ENCODE results near the gene BBOX1. TPM values are rescaled to one million over a fixed set of nuclear protein-coding genes. Genes with fewer than 3 reads are reported as not detected.

The BBOX1 gene
- total RNA-seq, 1 experiment from 2014 or later: not detected

DNA sequence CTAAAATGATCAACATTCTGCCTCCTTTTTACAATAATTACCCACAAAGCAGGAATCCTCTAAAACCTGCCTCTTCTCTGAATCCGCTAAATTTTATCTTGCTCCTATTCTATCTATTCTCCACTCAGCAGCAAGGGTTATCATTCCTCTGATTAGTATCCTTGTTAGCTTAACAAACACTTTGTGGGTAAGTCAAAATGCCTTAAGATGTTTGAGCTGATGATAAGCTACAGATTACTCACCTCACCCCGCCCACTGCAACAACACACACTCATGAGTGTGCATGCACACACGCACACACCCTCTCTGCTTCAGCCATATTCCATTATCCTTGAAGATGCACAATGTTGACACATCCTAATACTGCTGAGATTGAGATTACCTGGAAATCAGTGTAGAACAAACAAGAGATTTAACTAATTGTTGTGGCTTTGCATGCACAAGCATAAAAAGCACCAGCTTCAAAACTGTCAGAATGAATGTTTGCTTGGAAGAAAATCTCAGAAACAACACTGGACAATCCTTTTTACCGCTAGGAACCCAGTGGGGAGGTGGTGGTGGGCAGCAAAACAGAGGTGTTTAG lies 130.9 kb downstream of the BBOX1 start:
- H3K9me3 ChIP-seq (ENCODE audit: control insufficient read depth, insufficient read depth, low read depth, low read length): no peaks in the 10 kb centered on the region
- in situ Hi-C loops (cut with HindIII; ENCODE audit: low pct_unique_long_range_greater_than_20kb, low sequenced_read_pairs) (no loop called here), intact Hi-C loops (cut with micrococcal nuclease; ENCODE audit: unreplicated experiment) (no loop called here)
- no TSS peak for BruUV-seq (replicated peaks)
- no peak overlapping the region for H3K27ac ChIP-seq (ENCODE audit: low read length)
- no peak overlapping the region for H3K4me3 ChIP-seq (ENCODE audit: low read depth in 2 of 2, low read length in 2 of 2)
- no peak for DNase-seq (ENCODE audit: low read depth, low spot score)
- ATAC-seq: no peak
- no peaks in the 10 kb centered on the region for H3K36me3 ChIP-seq (ENCODE audit: control insufficient read depth, insufficient read depth, low read length)
- H3K4me1 ChIP-seq (ENCODE audit: control insufficient read depth, insufficient read depth, low read length): no peaks in the 10 kb centered on the region
- ChIA-PET POLR2A (no interaction called here), CTCF (no interaction called here)
- no peak for TF ChIP-seq POLR2AphosphoS5 (IDR thresholded peaks at IDR 0.05; ENCODE audit: low read depth, low read length)
- no peak for TF ChIP-seq TCF7L2 (IDR thresholded peaks at IDR 0.05; ENCODE audit: low read depth, low read length)
- TF ChIP-seq, protein P1, sequence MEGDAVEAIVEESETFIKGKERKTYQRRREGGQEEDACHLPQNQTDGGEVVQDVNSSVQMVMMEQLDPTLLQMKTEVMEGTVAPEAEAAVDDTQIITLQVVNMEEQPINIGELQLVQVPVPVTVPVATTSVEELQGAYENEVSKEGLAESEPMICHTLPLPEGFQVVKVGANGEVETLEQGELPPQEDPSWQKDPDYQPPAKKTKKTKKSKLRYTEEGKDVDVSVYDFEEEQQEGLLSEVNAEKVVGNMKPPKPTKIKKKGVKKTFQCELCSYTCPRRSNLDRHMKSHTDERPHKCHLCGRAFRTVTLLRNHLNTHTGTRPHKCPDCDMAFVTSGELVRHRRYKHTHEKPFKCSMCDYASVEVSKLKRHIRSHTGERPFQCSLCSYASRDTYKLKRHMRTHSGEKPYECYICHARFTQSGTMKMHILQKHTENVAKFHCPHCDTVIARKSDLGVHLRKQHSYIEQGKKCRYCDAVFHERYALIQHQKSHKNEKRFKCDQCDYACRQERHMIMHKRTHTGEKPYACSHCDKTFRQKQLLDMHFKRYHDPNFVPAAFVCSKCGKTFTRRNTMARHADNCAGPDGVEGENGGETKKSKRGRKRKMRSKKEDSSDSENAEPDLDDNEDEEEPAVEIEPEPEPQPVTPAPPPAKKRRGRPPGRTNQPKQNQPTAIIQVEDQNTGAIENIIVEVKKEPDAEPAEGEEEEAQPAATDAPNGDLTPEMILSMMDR (IDR thresholded peaks at IDR 0.05): no peak
- TF ChIP-seq, protein P2, sequence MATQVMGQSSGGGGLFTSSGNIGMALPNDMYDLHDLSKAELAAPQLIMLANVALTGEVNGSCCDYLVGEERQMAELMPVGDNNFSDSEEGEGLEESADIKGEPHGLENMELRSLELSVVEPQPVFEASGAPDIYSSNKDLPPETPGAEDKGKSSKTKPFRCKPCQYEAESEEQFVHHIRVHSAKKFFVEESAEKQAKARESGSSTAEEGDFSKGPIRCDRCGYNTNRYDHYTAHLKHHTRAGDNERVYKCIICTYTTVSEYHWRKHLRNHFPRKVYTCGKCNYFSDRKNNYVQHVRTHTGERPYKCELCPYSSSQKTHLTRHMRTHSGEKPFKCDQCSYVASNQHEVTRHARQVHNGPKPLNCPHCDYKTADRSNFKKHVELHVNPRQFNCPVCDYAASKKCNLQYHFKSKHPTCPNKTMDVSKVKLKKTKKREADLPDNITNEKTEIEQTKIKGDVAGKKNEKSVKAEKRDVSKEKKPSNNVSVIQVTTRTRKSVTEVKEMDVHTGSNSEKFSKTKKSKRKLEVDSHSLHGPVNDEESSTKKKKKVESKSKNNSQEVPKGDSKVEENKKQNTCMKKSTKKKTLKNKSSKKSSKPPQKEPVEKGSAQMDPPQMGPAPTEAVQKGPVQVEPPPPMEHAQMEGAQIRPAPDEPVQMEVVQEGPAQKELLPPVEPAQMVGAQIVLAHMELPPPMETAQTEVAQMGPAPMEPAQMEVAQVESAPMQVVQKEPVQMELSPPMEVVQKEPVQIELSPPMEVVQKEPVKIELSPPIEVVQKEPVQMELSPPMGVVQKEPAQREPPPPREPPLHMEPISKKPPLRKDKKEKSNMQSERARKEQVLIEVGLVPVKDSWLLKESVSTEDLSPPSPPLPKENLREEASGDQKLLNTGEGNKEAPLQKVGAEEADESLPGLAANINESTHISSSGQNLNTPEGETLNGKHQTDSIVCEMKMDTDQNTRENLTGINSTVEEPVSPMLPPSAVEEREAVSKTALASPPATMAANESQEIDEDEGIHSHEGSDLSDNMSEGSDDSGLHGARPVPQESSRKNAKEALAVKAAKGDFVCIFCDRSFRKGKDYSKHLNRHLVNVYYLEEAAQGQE (IDR thresholded peaks at IDR 0.05; ENCODE audit: insufficient read depth in 1 of 2, low read depth in 2 of 2, low read length in 1 of 2): no peak
- no peak for TF ChIP-seq SIN3A (IDR thresholded peaks at IDR 0.05; ENCODE audit: borderline replicate concordance, insufficient read depth, low read depth, low read length)
- H3K27me3 ChIP-seq (ENCODE audit: control insufficient read depth, insufficient read depth, low read length): no peaks in the 10 kb centered on the region; the same call in 1 of the 2 replicates

DNA sequence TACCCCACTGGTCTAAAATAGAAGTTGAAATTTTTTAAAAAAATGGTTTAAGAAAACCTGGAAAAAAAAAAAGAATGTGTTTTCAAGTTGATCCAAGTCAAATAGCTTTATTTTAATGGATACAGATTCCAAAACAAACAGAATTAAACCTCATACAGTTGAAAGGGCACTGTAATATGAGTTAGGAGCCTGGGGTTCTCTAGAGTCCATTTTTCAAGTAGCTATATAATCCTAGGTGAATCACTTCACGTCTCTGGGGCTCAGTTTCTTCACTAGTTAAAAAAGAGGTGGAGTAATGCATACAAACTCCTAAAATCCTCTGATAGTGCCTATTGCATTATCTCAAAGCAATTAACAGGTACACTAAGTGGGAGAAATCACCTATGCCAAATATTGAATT lies 132.9 kb downstream of the BBOX1 start:
- CTCF ChIA-PET: no interaction called here
- intact Hi-C loops (cut with micrococcal nuclease; ENCODE audit: unreplicated experiment): no loop called here
- TF ChIP-seq SIN3A (IDR thresholded peaks at IDR 0.05; ENCODE audit: borderline replicate concordance, insufficient read depth, low read depth, low read length) (no peak), TCF7L2 (IDR thresholded peaks at IDR 0.05; ENCODE audit: low read depth, low read length) (no peak), POLR2AphosphoS5 (IDR thresholded peaks at IDR 0.05; ENCODE audit: low read depth, low read length) (no peak)
- TF ChIP-seq, protein P2 (IDR thresholded peaks at IDR 0.05; ENCODE audit: insufficient read depth in 1 of 2, low read depth in 2 of 2, low read length in 1 of 2): no peak
- TF ChIP-seq, protein P1 (IDR thresholded peaks at IDR 0.05): no peak
- no peak for ATAC-seq
- no TSS peak for BruUV-seq (replicated peaks)
- H3K27ac ChIP-seq (ENCODE audit: low read length): no peak overlapping the region
- H3K27me3 ChIP-seq (ENCODE audit: control insufficient read depth, insufficient read depth, low read length): no peaks in the 10 kb centered on the region; the same call in 1 of the 2 replicates
- in situ Hi-C loops (cut with HindIII; ENCODE audit: low pct_unique_long_range_greater_than_20kb, low sequenced_read_pairs): no loop called here
- no peaks in the 10 kb centered on the region for H3K4me1 ChIP-seq (ENCODE audit: control insufficient read depth, insufficient read depth, low read length)
- H3K9me3 ChIP-seq (ENCODE audit: control insufficient read depth, insufficient read depth, low read depth, low read length): no peaks in the 10 kb centered on the region
- DNase-seq (ENCODE audit: low read depth, low spot score): no peak
- H3K36me3 ChIP-seq (ENCODE audit: control insufficient read depth, insufficient read depth, low read length): no peaks in the 10 kb centered on the region
- POLR2A ChIA-PET: no interaction called here
- H3K4me3 ChIP-seq (ENCODE audit: low read depth in 2 of 2, low read length in 2 of 2): no peak overlapping the region
